KMS-11 (cell line): ENCODE results near the gene MON1B.
"Not testable (repeated sequence)": the region's sequence is repeated elsewhere in the genome, so short reads cannot be mapped to it uniquely, and the experiment has no call there.

Source experiments
- H2AFZ ChIP-seq: fragments of 200-600 bp; sonication (generic); 2 replicates; pipeline ENCODE4 v1.6.1; 2016; ENCODE audit warnings: antibody characterized with exemption, mixed run types, low read depth
- H3K27ac ChIP-seq: fragments of 200-600 bp; sonication (generic); 2 replicates; pipeline ENCODE4 v1.6.1; 2016; ENCODE audit warnings: mild to moderate bottlenecking, mixed run types
- H3K27me3 ChIP-seq: fragments of 200-600 bp; sonication (generic); 2 replicates; pipeline ENCODE4 v1.6.1; 2017; ENCODE audit warnings: mild to moderate bottlenecking, low read depth, mixed run types, moderate library complexity; ENCODE audit not compliant: insufficient read depth
- H3K36me3 ChIP-seq: fragments of 200-600 bp; sonication (generic); 2 replicates; pipeline ENCODE4 v1.6.1; 2017; ENCODE audit warnings: mild to moderate bottlenecking, mixed run types; ENCODE audit not compliant: insufficient read depth
- H3K4me1 ChIP-seq: fragments of 200-600 bp; sonication (generic); 2 replicates; pipeline ENCODE4 v1.6.1; 2016; ENCODE audit warnings: mild to moderate bottlenecking, low read depth, mixed run types; ENCODE audit not compliant: poor library complexity, severe bottlenecking
- H3K4me2 ChIP-seq: fragments of 200-600 bp; sonication (generic); 2 replicates; pipeline ENCODE4 v1.7.0; 2016; ENCODE audit warnings: mild to moderate bottlenecking, mixed run types
- H3K4me3 ChIP-seq: fragments of 200-600 bp; sonication (generic); IDR thresholded peaks from 2 replicates; pipeline ENCODE4 v1.6.1; 2017; ENCODE audit warnings: low read depth, low read length, mixed read lengths; ENCODE audit not compliant: insufficient read depth
- H3K79me2 ChIP-seq: fragments of 200-600 bp; sonication (generic); 2 replicates; pipeline ENCODE4 v1.6.1; 2016; ENCODE audit warnings: low read depth, mixed run types; ENCODE audit not compliant: insufficient read depth
- H3K9ac ChIP-seq: fragments of 200-600 bp; sonication (generic); 2 replicates; pipeline ENCODE4 v1.6.1; 2016; ENCODE audit warnings: mild to moderate bottlenecking, mixed run types
- H4K20me1 ChIP-seq: fragments of 200-600 bp; sonication (generic); 2 replicates; pipeline ENCODE4 v1.6.1; 2016; ENCODE audit warnings: mild to moderate bottlenecking, mixed run types; ENCODE audit not compliant: insufficient read depth
- TF ChIP-seq, protein P1 (sequence below): fragments of 200-600 bp; sonication (generic); conservative IDR thresholded peaks from 2 replicates; pipeline ENCODE4 v1.6.1; 2017; ENCODE audit warnings: low read depth, mild to moderate bottlenecking, antibody characterized with exemption, low read length, moderate library complexity, mixed read lengths

The MON1B gene

DNA sequence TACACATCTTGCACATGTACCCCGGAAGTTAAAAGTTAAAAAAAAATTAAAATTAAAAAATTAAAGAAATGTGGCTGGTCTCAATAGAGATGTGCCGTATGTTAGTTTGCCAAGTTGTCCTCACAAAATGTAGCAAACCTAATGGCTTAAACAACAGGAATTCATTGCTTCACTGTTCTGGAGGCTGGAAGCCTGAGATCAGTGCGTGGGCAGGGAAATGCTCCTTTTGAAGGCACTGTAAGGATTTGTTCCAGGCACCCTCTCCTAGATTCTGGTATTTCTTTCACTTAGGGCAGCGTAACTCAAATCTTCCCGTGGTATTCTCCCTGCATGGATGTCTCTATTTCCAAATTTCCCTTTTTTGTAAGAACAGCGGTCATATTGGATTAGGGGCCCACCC lies 32.7 kb upstream of the MON1B start:
- Histone ChIP-seq H3K27me3 (no peaks in the 10 kb centered on the region), H2AFZ (no peak overlapping the region), H3K27ac (no peak overlapping the region), H3K4me2 (no peak overlapping the region), H4K20me1 (no peaks in the 10 kb centered on the region), H3K36me3 (no peaks in the 10 kb centered on the region), H3K4me1 (no peaks in the 10 kb centered on the region), H3K9ac (no peak overlapping the region), H3K79me2 (no peaks in the 10 kb centered on the region), H3K4me3 (no peak overlapping the region)
- TF ChIP-seq, protein P1, sequence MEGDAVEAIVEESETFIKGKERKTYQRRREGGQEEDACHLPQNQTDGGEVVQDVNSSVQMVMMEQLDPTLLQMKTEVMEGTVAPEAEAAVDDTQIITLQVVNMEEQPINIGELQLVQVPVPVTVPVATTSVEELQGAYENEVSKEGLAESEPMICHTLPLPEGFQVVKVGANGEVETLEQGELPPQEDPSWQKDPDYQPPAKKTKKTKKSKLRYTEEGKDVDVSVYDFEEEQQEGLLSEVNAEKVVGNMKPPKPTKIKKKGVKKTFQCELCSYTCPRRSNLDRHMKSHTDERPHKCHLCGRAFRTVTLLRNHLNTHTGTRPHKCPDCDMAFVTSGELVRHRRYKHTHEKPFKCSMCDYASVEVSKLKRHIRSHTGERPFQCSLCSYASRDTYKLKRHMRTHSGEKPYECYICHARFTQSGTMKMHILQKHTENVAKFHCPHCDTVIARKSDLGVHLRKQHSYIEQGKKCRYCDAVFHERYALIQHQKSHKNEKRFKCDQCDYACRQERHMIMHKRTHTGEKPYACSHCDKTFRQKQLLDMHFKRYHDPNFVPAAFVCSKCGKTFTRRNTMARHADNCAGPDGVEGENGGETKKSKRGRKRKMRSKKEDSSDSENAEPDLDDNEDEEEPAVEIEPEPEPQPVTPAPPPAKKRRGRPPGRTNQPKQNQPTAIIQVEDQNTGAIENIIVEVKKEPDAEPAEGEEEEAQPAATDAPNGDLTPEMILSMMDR = no peak

DNA sequence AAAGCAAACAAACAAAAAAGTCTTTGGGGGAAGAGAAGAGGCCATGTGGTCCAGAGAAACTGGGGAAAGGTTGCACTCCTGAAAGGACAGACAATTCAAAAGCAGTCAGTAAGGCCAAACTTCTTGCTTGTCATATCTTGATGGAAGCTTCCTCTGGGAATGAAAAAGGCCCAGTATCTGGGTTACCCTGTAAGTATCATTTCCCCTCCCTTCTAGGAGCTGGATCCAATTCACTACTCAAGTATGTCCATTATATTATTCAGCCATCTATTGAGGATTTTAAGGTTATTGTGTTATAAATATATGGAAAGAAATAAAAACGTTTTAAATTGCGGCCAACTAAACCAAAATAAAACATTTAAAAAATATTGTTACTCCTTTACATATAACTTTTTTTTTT lies 26.0 kb upstream of the MON1B start:
- no peaks in the 10 kb centered on the region for H4K20me1 ChIP-seq

DNA sequence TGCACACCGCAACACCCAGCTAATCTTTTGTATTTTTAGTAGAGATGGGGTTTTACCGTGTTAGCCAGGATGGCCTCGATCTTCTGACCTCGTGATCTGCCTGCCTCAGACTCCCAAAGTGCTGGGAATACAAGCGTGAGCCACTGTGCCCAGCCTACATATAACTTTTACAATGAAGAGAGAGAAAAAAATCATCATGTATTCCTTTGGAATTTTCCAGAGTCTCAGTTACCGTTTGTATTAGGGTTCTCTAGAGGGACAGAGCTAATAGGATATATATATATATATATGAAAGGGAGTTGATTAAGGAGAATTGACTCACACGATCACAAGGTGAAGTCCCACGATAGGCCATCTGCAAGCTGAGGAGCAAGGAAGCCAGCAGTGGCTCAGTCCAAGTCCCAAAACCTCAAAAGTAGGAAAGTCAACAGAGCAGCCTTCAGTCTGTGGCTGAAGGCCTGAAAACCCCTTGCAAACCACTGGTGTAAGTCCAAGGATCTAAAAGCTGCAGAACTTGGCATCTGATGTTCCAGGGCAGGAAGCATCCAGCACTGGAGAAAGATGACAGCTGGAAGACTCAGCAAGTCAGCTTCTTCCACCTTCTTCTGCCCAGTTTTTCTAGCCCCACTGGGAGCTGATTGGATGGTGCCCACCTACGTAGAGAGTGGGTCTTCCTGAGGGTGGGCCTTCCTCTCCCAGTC lies 25.3 kb upstream of the MON1B start:
- not testable (repeated sequence) for H3K27me3 ChIP-seq, H2AFZ ChIP-seq

More for the DNA sequence above, 26.0 kb upstream of the MON1B start:
- Histone ChIP-seq H2AFZ (0 out of 2 replicates have a peak overlapping the region, but pooled peaks have one; percentile 3), H3K4me1 (peaks cover 7% of the 10 kb centered on the region), H3K4me3 (no peak overlapping the region), H3K4me2 (peak overlapping the region; percentile 56), H3K27me3 (no peaks in the 10 kb centered on the region), H3K36me3 (no peaks in the 10 kb centered on the region), H3K79me2 (0 out of 2 replicates have a peak, but pooled peaks cover 6% of the 10 kb centered on the region), H3K9ac (peak overlapping the region; percentile 24; the same call in 1 of the 2 replicates), H3K27ac (no peak overlapping the region)
- TF ChIP-seq, protein P1 = no peak

GRCh38 chr16:77166726-77167125 lies 24.3 kb upstream of the MON1B start:
- Histone ChIP-seq H4K20me1 (no peaks in the 10 kb centered on the region), H3K79me2 (0 out of 2 replicates have a peak, but pooled peaks cover 6% of the 10 kb centered on the region), H3K27me3 (no peaks in the 10 kb centered on the region), H3K4me2 (no peak overlapping the region), H3K9ac (no peak overlapping the region), H3K4me3 (no peak overlapping the region), H3K4me1 (peaks cover 7% of the 10 kb centered on the region), H3K36me3 (no peaks in the 10 kb centered on the region), H2AFZ (no peak overlapping the region), H3K27ac (no peak overlapping the region)
- TF ChIP-seq, protein P1 = no peak

More for the DNA sequence above, 25.3 kb upstream of the MON1B start:
- not testable (repeated sequence) for H4K20me1 ChIP-seq, H3K4me1 ChIP-seq, H3K79me2 ChIP-seq, H3K4me3 ChIP-seq, H3K36me3 ChIP-seq, H3K27ac ChIP-seq, H3K9ac ChIP-seq
- peak overlapping the region; percentile 56 for H3K4me2 ChIP-seq

DNA sequence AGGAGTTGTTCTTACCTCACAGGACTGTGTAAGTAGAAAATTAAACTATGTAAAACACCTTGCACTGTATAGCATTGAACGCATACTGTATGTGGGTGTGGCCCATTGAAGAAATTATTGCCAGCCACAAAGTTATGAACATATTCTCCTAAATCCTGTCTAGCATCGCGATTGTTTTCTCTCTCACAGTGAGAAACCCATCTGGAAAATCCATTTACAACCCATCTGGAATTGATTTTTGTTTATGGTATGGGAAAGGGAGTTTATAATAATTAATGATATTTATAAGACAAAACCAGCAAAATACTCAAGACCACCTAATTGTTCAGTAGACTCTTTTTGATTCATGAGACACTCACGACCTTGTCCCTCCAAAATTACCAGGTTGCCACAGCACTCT lies 22.1 kb upstream of the MON1B start:
- H3K9ac ChIP-seq = no peak overlapping the region
- no peaks in the 10 kb centered on the region for H4K20me1 ChIP-seq
- peaks cover 7% of the 10 kb centered on the region for H3K4me1 ChIP-seq
- no peaks in the 10 kb centered on the region for H3K36me3 ChIP-seq
- H3K4me2 ChIP-seq = no peak overlapping the region
- no peaks in the 10 kb centered on the region for H3K27me3 ChIP-seq
- H3K27ac ChIP-seq = no peak overlapping the region
- 0 out of 2 replicates have a peak, but pooled peaks cover 6% of the 10 kb centered on the region for H3K79me2 ChIP-seq
- TF ChIP-seq, protein P1 = no peak
- H3K4me3 ChIP-seq = no peak overlapping the region
- H2AFZ ChIP-seq = no peak overlapping the region
